Body of pancreas (tissue), 4 donors: ENCODE measurements around the gene PTDSS2.

Experiments
- CTCF ChIP-seq, 7 experiments: fragments of 450-650 bp in 4 of 7; fragments of 200-600 bp in 3 of 7; sonication (generic) in 3 of 7; IDR thresholded peaks; one replicate each; pipeline ENCODE4 v1.5.1; 2016 to 2019; ENCODE audit warnings: antibody characterized with exemption in 7 of 7
- POLR2A ChIP-seq, 3 donors: fragments of 450-650 bp; IDR thresholded peaks; one replicate each; pipeline ENCODE4 v1.6.1; 2016; ENCODE audit warnings: antibody characterized with exemption in 3 of 3, mild to moderate bottlenecking in 2 of 3

DNA sequence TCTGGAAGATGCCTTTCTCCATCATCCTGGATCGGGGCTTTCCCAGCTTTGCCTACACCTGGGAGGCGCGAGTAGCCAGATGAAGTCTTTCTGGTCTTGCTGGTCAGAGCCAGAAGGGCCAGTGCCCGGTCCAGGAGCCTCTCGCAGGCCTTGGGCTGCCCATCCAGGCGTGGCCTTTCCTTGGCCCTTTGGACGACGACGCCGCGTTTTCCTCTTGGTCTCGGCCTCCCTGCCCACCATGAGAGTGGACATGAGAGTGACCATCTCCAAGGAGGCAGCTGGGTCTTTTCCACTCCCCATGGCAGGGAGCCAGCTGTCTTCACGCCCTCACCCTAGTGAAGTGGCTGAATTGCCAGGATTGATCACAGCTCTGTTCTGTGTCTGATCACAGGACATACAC, 3.5 kb downstream of the PTDSS2 start:
- TF ChIP-seq POLR2A (IDR thresholded peaks at IDR 0.05): no peak
- no peak for TF ChIP-seq CTCF (IDR thresholded peaks at IDR 0.05)
